ENCODE measurements around the gene CADM1. TPM values are rescaled to one million over a fixed set of nuclear protein-coding genes. Genes with fewer than 3 reads are reported as not detected.

Gene CADM1
- total RNA-seq, 1 donor from 2014 or later, result 41.7 TPM

- DNase-seq (ENCODE audit: low read depth), result no peak
- TF ChIP-seq, protein P1, sequence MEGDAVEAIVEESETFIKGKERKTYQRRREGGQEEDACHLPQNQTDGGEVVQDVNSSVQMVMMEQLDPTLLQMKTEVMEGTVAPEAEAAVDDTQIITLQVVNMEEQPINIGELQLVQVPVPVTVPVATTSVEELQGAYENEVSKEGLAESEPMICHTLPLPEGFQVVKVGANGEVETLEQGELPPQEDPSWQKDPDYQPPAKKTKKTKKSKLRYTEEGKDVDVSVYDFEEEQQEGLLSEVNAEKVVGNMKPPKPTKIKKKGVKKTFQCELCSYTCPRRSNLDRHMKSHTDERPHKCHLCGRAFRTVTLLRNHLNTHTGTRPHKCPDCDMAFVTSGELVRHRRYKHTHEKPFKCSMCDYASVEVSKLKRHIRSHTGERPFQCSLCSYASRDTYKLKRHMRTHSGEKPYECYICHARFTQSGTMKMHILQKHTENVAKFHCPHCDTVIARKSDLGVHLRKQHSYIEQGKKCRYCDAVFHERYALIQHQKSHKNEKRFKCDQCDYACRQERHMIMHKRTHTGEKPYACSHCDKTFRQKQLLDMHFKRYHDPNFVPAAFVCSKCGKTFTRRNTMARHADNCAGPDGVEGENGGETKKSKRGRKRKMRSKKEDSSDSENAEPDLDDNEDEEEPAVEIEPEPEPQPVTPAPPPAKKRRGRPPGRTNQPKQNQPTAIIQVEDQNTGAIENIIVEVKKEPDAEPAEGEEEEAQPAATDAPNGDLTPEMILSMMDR (IDR thresholded peaks at IDR 0.05; ENCODE audit: insufficient read depth, low read length, poor library complexity, severe bottlenecking), result no peak
- Histone ChIP-seq H3K36me3 (ENCODE audit: control insufficient read depth, insufficient read depth, low read length) (no peaks in the 10 kb centered on the region), H3K27me3 (ENCODE audit: control insufficient read depth, insufficient read depth, low read length) (no peaks in the 10 kb centered on the region), H3K4me3 (ENCODE audit: low read depth, low read length) (no peak overlapping the region)
Observed at GRCh38 chr11:115523727-115524399, 19.6 kb upstream of the CADM1 start.

- H3K27me3 ChIP-seq (ENCODE audit: control insufficient read depth, insufficient read depth, low read length), result no peaks in the 10 kb centered on the region
- no peak overlapping the region for H3K4me3 ChIP-seq (ENCODE audit: low read depth, low read length)
- TF ChIP-seq, protein P1 (IDR thresholded peaks at IDR 0.05; ENCODE audit: insufficient read depth, low read length, poor library complexity, severe bottlenecking), result no peak
- H3K36me3 ChIP-seq (ENCODE audit: control insufficient read depth, insufficient read depth, low read length), result no peaks in the 10 kb centered on the region
- DNase-seq (ENCODE audit: low read depth), result no peak
Observed at GRCh38 chr11:115522302-115522701, 18.1 kb upstream of the CADM1 start.

DNA sequence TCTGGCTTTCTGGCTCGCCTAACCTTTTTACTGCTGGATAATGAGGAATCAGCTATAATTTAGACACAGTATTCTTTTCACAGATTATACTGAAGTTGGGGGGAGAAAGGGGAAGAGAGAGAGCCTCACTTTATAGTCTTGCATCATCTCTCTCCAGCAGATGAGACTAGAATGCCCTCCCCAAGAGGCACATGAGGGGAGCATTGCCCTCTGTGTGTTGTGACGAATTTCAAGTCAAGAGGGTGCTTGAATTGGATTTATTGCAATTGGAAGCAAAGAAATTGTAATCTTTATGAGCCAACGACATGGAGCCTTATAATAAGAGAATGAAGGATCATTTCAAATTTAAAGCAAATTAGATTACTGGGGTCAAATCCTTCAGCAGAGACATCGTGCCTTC lies 17.6 kb upstream of the CADM1 start:
- no peaks in the 10 kb centered on the region for H3K27me3 ChIP-seq (ENCODE audit: control insufficient read depth, insufficient read depth, low read length)
- H3K36me3 ChIP-seq (ENCODE audit: control insufficient read depth, insufficient read depth, low read length), result no peaks in the 10 kb centered on the region
- DNase-seq (ENCODE audit: low read depth), result no peak
- TF ChIP-seq, protein P1 (IDR thresholded peaks at IDR 0.05; ENCODE audit: insufficient read depth, low read length, poor library complexity, severe bottlenecking), result no peak
- no peak overlapping the region for H3K4me3 ChIP-seq (ENCODE audit: low read depth, low read length)

GRCh38 chr11:115518983-115519628 lies 14.9 kb upstream of the CADM1 start:
- no peak for DNase-seq (ENCODE audit: low read depth)

GRCh38 chr11:115515647-115516395 lies 11.6 kb upstream of the CADM1 start:
- Histone ChIP-seq H3K27me3 (ENCODE audit: control insufficient read depth, insufficient read depth, low read length) (no peaks in the 10 kb centered on the region), H3K4me3 (ENCODE audit: low read depth, low read length) (no peak overlapping the region), H3K36me3 (ENCODE audit: control insufficient read depth, insufficient read depth, low read length) (no peaks in the 10 kb centered on the region)
- TF ChIP-seq, protein P1 (IDR thresholded peaks at IDR 0.05; ENCODE audit: insufficient read depth, low read length, poor library complexity, severe bottlenecking), result no peak
- DNase-seq (ENCODE audit: low read depth), result no peak

More at GRCh38 chr11:115518983-115519628, 14.9 kb upstream of the CADM1 start:
- H3K27me3 ChIP-seq (ENCODE audit: control insufficient read depth, insufficient read depth, low read length), result no peaks in the 10 kb centered on the region
- H3K36me3 ChIP-seq (ENCODE audit: control insufficient read depth, insufficient read depth, low read length), result no peaks in the 10 kb centered on the region
- H3K4me3 ChIP-seq (ENCODE audit: low read depth, low read length), result no peak overlapping the region
- TF ChIP-seq, protein P1 (IDR thresholded peaks at IDR 0.05; ENCODE audit: insufficient read depth, low read length, poor library complexity, severe bottlenecking), result no peak
